IPS DF 6.9 (cell line): ENCODE data around the gene SH3D19.

Experiments
- DNase-seq: peaks from one replicate; pipeline ENCODE4 v3.0.0-alpha.2; 2013; ENCODE audit warnings: low read depth, low spot score
- H3K27ac ChIP-seq: one replicate; pipeline ENCODE4 v1.5.1; 2013; ENCODE audit warnings: low read length, control low read depth
- H3K27me3 ChIP-seq: 2 replicates; pipeline ENCODE4 v1.6.1; 2013; ENCODE audit warnings: mild to moderate bottlenecking, low read length; ENCODE audit not compliant: control insufficient read depth, insufficient read depth
- H3K36me3 ChIP-seq: 2 replicates; pipeline ENCODE4 v1.6.1; 2013; ENCODE audit warnings: low read length; ENCODE audit not compliant: control insufficient read depth, insufficient read depth
- H3K4me1 ChIP-seq: 2 replicates; pipeline ENCODE4 v1.6.1; 2013; ENCODE audit warnings: low read length; ENCODE audit not compliant: control insufficient read depth, insufficient read depth
- H3K4me3 ChIP-seq: 2 replicates; pipeline ENCODE4 v1.5.1; 2013; ENCODE audit warnings: mild to moderate bottlenecking, low read length
- H3K9me3 ChIP-seq: 2 replicates; pipeline ENCODE4 v1.6.1; 2013; ENCODE audit warnings: low read length, inconsistent platforms; ENCODE audit not compliant: control insufficient read depth, insufficient read depth
- WGBS: extraction: QIAGEN DNeasy Blood & Tissue Kit; methylation state at CpG from one replicate; pipeline ENCODE4 v1.1.7; 2013; ENCODE audit warnings: mixed read lengths, missing lambda C conversion rate; ENCODE audit not compliant: insufficient read length, insufficient coverage; 5-methylcytosine and 5-hydroxymethylcytosine counted together

SH3D19 gene

DNA sequence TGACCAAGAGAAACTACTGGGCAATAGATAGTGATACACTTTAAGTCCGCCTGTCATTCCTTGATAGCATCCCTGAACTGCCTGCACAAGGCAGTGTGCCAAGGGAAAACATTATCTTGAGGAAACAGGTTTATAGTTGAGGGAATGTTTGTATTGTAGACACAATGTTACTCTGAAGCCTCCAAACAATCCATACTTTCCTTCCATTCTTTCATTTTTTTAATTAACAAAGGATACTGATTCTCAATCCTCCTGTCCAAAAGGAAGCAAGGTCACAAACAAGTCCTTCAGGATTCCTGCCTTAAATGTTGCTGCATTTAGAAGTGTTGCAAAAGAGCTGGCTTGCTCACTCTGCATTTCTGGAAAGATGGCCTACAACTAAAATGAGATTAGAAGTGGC, 110.1 kb downstream of the SH3D19 start:
- Histone ChIP-seq H3K27me3 (no peaks in the 10 kb centered on the region), H3K4me3 (no peak overlapping the region), H3K9me3 (no peaks in the 10 kb centered on the region), H3K4me1 (no peaks in the 10 kb centered on the region), H3K36me3 (no peaks in the 10 kb centered on the region), H3K27ac (no peak overlapping the region)
- WGBS: no CpG with 5 or more reads among the region's 1 CpG
- DNase-seq: no peak

DNA sequence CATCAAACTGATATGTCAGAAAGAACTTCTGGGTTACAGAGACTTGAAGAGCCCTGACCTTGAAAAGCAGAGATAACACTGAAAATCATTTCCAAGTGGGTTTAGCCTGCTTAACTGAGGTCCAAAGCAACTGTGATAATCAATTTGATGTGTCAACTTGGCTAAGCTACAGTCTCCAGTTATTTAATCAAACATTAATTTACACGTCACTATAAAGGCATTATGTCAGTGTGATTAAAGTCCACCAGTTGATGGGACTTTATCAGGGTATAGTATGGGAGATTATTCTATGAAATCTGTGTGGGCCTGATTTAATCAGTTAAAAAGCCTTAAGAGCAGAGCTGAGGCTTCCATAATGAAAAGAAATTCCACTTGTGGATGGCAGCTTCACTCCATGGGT, 117.5 kb downstream of the SH3D19 start:
- Histone ChIP-seq H3K27ac (no peak overlapping the region), H3K36me3 (no peaks in the 10 kb centered on the region), H3K27me3 (no peaks in the 10 kb centered on the region), H3K9me3 (no peaks in the 10 kb centered on the region), H3K4me3 (no peak overlapping the region), H3K4me1 (peaks cover 2% of the 10 kb centered on the region; the same call in 1 of the 2 replicates)
- WGBS: no CpG with 5 or more reads among the region's 1 CpG
- no peak for DNase-seq

DNA sequence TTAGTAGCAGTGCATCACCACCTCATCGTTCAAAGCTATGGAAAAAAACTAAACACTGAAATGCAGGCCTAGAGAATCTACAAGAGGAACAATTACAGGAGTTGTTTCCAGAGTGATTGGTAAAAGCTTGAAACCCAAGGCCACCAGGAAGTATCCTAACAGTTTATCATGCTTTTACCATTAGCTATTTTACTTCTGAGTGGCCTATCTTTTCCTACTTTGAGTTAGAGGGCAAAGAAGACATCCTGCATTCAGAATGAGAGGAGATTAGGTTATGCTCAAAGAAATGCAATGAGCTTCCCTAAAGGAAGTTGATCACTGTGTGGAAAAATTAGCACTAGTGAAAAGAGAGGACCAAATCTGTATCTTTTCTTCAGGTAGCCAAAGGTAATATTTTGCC, 118.2 kb downstream of the SH3D19 start:
- Histone ChIP-seq H3K36me3 (no peaks in the 10 kb centered on the region), H3K27ac (no peak overlapping the region), H3K4me3 (no peak overlapping the region), H3K27me3 (no peaks in the 10 kb centered on the region), H3K9me3 (no peaks in the 10 kb centered on the region), H3K4me1 (peaks cover 2% of the 10 kb centered on the region; the same call in 1 of the 2 replicates)
- WGBS: no CpG with 5 or more reads among the region's 1 CpG
- DNase-seq: no peak

DNA sequence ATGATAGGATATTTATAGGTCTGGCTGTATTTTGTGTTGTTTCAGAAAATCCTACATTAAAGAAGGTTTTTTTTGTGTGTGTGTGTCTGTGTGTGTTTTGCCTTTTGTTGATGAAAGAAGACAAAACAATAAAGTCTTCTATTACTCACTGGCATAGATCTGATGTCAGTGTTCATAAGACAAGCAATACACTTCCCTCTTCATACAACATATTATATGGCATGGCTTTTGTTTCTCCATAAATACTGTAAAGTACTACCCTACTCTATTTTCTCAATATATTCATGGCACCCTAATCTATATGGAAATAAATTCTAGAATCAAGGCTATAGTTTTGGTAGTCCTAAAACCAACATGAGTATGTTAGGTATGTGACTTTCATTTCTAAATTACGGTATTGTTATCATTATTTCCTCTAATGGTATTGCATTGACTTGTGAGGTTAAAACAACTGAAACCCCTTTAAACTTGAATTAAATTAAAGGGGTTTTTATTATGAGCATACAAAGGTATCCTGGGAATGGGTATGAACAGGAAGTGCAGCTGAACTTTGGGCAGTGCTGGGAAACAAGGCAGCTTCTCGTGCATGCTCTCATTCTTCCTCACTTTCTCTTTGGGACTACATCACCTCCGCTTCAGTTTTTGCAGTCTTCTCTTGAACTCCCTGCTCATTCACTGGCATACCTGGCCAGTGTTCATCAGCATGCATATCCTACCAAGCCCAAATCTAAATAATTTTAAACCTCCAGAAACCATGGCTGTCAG, 119.0 kb downstream of the SH3D19 start:
- Histone ChIP-seq H3K9me3 (no peaks in the 10 kb centered on the region), H3K4me3 (no peak overlapping the region), H3K27ac (no peak overlapping the region), H3K36me3 (no peaks in the 10 kb centered on the region), H3K27me3 (no peaks in the 10 kb centered on the region), H3K4me1 (peaks cover 2% of the 10 kb centered on the region; the same call in 1 of the 2 replicates)
- no peak for DNase-seq
- WGBS: no CpG with 5 or more reads among the region's 3 CpGs

DNA sequence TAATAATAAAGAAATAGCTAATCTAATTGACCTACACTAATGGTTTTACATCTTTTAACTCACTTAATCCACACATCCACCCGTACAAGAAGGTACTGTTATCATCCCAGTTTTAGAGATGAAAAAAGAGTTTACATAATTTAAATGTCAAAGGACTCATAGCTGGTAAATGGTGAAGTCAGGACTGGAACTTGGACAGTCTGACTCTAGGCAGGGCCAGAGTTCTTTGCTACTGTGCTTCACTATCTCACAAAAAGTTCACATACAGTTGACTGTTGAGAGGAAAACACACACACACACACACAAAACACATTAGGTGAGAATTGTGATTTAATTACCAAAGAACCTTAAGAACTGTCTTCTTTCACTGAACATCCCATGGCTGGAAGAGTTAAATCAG, 119.7 kb downstream of the SH3D19 start:
- H3K4me1 ChIP-seq: peaks cover 2% of the 10 kb centered on the region; the same call in 1 of the 2 replicates
- no peak overlapping the region for H3K27ac ChIP-seq
- no peak overlapping the region for H3K4me3 ChIP-seq
- no peaks in the 10 kb centered on the region for H3K9me3 ChIP-seq
- no peaks in the 10 kb centered on the region for H3K36me3 ChIP-seq
- 100% methylated on average over 1 of the region's 1 CpG for WGBS
- H3K27me3 ChIP-seq: no peaks in the 10 kb centered on the region
- DNase-seq: no peak

DNA sequence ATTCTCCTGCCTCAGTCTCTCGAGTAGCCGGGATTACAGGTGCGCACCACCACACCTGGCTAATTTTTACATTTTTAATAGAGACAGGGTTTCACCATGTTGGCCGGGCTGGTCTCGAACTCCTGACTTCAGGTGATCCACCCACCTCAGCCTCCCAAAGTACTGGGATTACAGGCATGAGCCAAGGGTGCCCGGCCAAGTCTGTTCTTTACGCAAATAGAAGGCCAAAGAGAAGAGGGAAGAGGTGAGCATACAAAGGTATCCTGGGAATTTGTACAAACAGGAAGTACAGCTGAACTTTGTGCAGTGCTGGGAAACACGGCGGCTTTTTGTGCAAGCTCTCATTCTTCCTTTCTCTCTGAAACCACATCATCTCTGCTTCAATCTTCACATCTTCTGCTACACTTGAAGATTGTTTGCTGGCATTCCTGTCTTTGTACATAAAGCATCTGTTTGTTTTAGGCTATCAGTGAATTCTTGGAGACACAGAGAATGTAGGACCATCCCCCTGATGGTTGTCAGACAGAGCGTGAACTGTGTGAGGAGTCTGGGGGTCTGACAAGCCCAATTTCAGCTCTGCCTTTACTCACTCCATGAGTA, 120.4 kb downstream of the SH3D19 start:
- WGBS: no CpG with 5 or more reads among the region's 10 CpGs
- Histone ChIP-seq H3K27ac (no peak overlapping the region), H3K4me1 (peaks cover 2% of the 10 kb centered on the region; the same call in 1 of the 2 replicates), H3K4me3 (no peak overlapping the region), H3K36me3 (no peaks in the 10 kb centered on the region), H3K9me3 (no peaks in the 10 kb centered on the region), H3K27me3 (no peaks in the 10 kb centered on the region)
- no peak for DNase-seq

DNA sequence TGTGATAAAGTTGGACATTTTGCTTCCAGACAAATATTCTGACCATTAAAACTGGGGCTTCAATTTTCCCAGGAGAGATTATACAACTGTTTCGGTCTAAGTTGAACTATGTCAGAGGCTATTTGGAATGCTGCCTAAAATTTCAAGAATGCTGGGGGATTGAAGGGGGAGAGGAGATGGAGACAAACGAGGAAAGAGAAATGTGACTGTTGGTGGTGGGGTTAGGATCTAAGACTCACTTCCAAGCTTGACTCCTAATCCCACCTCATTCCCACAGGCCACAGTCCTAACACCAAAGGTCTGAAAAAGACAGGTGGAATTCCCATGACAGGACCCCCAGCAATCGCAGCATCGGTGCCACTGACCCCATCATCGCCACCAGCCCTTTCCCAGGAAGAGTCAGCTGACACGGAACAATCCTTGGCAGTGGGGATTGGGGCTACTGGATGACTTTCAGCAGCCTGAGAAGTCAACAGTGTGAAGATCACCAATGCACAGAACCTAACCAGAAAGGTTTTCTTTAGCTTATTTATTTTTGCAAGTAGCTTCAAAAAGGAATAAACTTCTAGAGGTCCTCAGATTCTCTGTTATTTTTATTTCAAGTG, 122.5 kb downstream of the SH3D19 start:
- H3K36me3 ChIP-seq: no peaks in the 10 kb centered on the region
- no peak overlapping the region for H3K27ac ChIP-seq
- no peak for DNase-seq
- H3K4me3 ChIP-seq: no peak overlapping the region
- H3K9me3 ChIP-seq: no peaks in the 10 kb centered on the region
- WGBS: no CpG with 5 or more reads among the region's 6 CpGs
- no peaks in the 10 kb centered on the region for H3K27me3 ChIP-seq
- peaks cover 2% of the 10 kb centered on the region; the same call in 1 of the 2 replicates for H3K4me1 ChIP-seq

DNA sequence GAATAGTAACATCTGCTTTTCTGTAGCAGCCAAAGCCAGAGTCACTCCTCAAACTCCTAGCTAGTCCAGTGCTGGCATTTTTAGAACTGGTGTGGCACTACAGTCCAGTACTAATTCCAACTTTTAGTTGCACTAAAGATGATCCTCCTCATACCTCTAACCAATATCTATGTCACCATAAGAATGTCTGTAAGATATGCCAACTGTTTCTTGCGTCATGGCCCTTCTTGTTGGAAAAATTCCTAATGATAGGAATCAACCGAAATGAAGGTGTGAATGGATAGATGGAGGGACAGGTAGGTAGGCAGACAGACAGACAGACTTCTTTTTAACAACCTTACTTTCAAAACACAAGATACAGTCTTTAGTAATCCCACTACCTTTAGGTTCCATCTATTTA, 123.0 kb downstream of the SH3D19 start:
- Histone ChIP-seq H3K4me3 (no peak overlapping the region), H3K27me3 (no peaks in the 10 kb centered on the region), H3K4me1 (peaks cover 2% of the 10 kb centered on the region; the same call in 1 of the 2 replicates), H3K9me3 (no peaks in the 10 kb centered on the region), H3K27ac (no peak overlapping the region), H3K36me3 (no peaks in the 10 kb centered on the region)
- DNase-seq: no peak
- no CpG with 5 or more reads among the region's 2 CpGs for WGBS

DNA sequence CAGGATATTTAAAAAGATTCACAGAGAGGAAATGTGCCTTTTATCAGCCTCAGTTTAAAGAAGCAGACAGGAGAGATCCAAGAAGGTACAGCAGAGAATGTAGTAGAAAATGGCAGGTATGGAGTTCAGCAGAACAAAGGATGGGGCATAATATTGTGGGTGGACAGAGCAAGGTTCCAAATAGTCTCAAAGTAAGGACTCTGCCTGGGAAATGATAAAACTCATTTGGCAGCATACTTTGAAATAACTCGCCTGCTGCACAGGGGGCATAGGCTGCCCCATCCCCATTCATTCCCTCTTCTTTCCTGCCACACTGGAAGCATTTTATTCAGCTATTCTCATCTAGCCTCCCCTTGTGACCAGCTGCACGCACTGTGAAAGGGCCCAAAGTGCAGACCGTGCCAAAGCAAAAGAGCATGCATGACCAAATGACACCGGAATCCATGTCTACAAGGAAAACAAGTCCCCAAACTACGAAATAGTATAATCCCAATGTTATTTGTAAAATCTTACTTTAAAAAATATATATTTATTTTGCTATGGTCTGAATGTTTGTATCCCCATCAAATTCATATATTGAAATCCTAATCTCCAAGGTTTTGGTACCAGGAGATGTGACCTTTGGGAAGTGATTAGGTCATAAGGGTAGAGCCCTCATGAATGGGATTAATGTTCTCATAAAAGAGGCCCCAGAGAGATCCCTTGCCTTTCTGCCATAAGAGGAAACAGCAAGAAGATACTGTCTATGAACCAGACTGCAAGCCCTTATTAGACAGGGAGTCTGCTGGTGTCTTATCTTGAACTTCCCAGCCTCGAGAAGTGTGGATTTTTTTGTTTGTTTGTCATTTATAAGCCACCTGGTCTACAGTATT, 125.8 kb downstream of the SH3D19 start:
- H3K9me3 ChIP-seq: no peaks in the 10 kb centered on the region

DNA sequence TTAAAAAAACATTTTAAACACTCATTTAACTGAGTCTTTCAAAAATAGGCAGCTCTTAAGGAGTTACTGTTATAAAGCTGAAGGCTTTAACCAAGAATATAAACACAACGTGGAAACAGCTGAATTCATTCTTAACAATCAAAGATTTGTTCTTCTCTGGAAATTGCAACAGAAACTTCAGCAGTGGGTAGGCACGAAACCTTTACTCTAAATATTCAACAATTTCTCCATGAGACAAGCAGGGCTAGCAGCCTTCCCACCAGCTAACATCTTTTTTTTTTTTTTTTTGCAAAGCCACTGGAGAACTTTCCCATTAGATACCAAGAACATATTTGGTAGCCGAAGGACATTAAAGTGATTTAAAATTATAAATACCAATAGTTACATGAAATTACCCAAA, 126.7 kb downstream of the SH3D19 start:
- DNase-seq: no peak
- no CpG with 5 or more reads among the region's 3 CpGs for WGBS
- no peaks in the 10 kb centered on the region for H3K36me3 ChIP-seq
- H3K4me3 ChIP-seq: no peak overlapping the region
- no peak overlapping the region for H3K27ac ChIP-seq
- no peaks in the 10 kb centered on the region for H3K9me3 ChIP-seq
- peaks cover 2% of the 10 kb centered on the region; the same call in 1 of the 2 replicates for H3K4me1 ChIP-seq
- no peaks in the 10 kb centered on the region for H3K27me3 ChIP-seq

More for the DNA sequence above, 125.8 kb downstream of the SH3D19 start:
- H3K27ac ChIP-seq: no peak overlapping the region
- H3K27me3 ChIP-seq: no peaks in the 10 kb centered on the region
- no peak overlapping the region for H3K4me3 ChIP-seq
- no peaks in the 10 kb centered on the region for H3K36me3 ChIP-seq
- DNase-seq: no peak
- WGBS: no CpG with 5 or more reads among the region's 6 CpGs
- peaks cover 2% of the 10 kb centered on the region; the same call in 1 of the 2 replicates for H3K4me1 ChIP-seq
